Measurements from ENCODE around the gene TNFRSF8.
"Not testable (repeated sequence)": the region's sequence is repeated elsewhere in the genome, so short reads cannot be mapped to it uniquely, and the experiment has no call there.

Gene TNFRSF8

GRCh38 chr1:12106153-12106552 is 43.0 kb downstream of the TNFRSF8 start:
- H3K27me3 ChIP-seq (ENCODE audit: low read length), result no peaks in the 10 kb centered on the region
- no peak overlapping the region for H3K27ac ChIP-seq (ENCODE audit: low read depth, low read length)
- H3K79me2 ChIP-seq (ENCODE audit: insufficient read depth, low read length), result no peaks in the 10 kb centered on the region
- H3F3A ChIP-seq (ENCODE audit: insufficient read depth), result no peaks in the 10 kb centered on the region
- no peak overlapping the region for H3K4me3 ChIP-seq (ENCODE audit: insufficient read depth, low read length, poor library complexity, severe bottlenecking)
- H4K20me1 ChIP-seq (ENCODE audit: low read depth, low read length), result no peaks in the 10 kb centered on the region
- no peaks in the 10 kb centered on the region for H3K36me3 ChIP-seq (ENCODE audit: low read length)
- H3K9me2 ChIP-seq (replicated peaks; ENCODE audit: insufficient read depth, low read length), result no peaks in the 10 kb centered on the region
- no peak overlapping the region for H3K4me2 ChIP-seq (ENCODE audit: low read depth, low read length, poor library complexity, severe bottlenecking)
- TF ChIP-seq EZH2phosphoT487 (conservative IDR thresholded peaks at IDR 0.05; ENCODE audit: low read length) (no peak), CTCF (IDR thresholded peaks at IDR 0.05; ENCODE audit: insufficient read depth, low read length, poor library complexity, severe bottlenecking) (no peak)
- no peak overlapping the region for H3K9ac ChIP-seq (ENCODE audit: low read length)
- H3K9me3 ChIP-seq (ENCODE audit: insufficient read depth, low read length), result no peaks in the 10 kb centered on the region
- H2AFZ ChIP-seq (ENCODE audit: low read depth, low read length, severe bottlenecking), result no peak overlapping the region

- H3K27me3 ChIP-seq (ENCODE audit: low read length); H3K9me2 ChIP-seq (replicated peaks; ENCODE audit: insufficient read depth, low read length); H3K36me3 ChIP-seq (ENCODE audit: low read length); H3K4me2 ChIP-seq (ENCODE audit: low read depth, low read length, poor library complexity, severe bottlenecking); H2AFZ ChIP-seq (ENCODE audit: low read depth, low read length, severe bottlenecking); H3K4me3 ChIP-seq (ENCODE audit: insufficient read depth, low read length, poor library complexity, severe bottlenecking); H3K79me2 ChIP-seq (ENCODE audit: insufficient read depth, low read length); H3K9me3 ChIP-seq (ENCODE audit: insufficient read depth, low read length); H3F3A ChIP-seq (ENCODE audit: insufficient read depth); H3K9ac ChIP-seq (ENCODE audit: low read length); H3K27ac ChIP-seq (ENCODE audit: low read depth, low read length); H4K20me1 ChIP-seq (ENCODE audit: low read depth, low read length): not testable (repeated sequence)
- peak; percentile 15 for TF ChIP-seq CTCF (IDR thresholded peaks at IDR 0.05; ENCODE audit: insufficient read depth, low read length, poor library complexity, severe bottlenecking)
These were observed 43.8 kb downstream of the TNFRSF8 start for GRCh38 chr1:12106861-12107260.

GRCh38 chr1:12107718-12108117 is 44.6 kb downstream of the TNFRSF8 start:
- Histone ChIP-seq H3K9me3 (ENCODE audit: insufficient read depth, low read length) (no peaks in the 10 kb centered on the region), H3K4me2 (ENCODE audit: low read depth, low read length, poor library complexity, severe bottlenecking) (no peak overlapping the region), H4K20me1 (ENCODE audit: low read depth, low read length) (no peaks in the 10 kb centered on the region), H3K36me3 (ENCODE audit: low read length) (no peaks in the 10 kb centered on the region), H3K9ac (ENCODE audit: low read length) (no peak overlapping the region), H3K27ac (ENCODE audit: low read depth, low read length) (no peak overlapping the region), H3K27me3 (ENCODE audit: low read length) (no peaks in the 10 kb centered on the region), H3K4me3 (ENCODE audit: insufficient read depth, low read length, poor library complexity, severe bottlenecking) (no peak overlapping the region), H3K9me2 (replicated peaks; ENCODE audit: insufficient read depth, low read length) (no peaks in the 10 kb centered on the region), H3K79me2 (ENCODE audit: insufficient read depth, low read length) (no peaks in the 10 kb centered on the region), H3F3A (ENCODE audit: insufficient read depth) (no peaks in the 10 kb centered on the region), H2AFZ (ENCODE audit: low read depth, low read length, severe bottlenecking) (no peak overlapping the region)
- no peak for TF ChIP-seq EZH2phosphoT487 (conservative IDR thresholded peaks at IDR 0.05; ENCODE audit: low read length)
- TF ChIP-seq CTCF (IDR thresholded peaks at IDR 0.05; ENCODE audit: insufficient read depth, low read length, poor library complexity, severe bottlenecking), result no peak

- Histone ChIP-seq H3K27ac (ENCODE audit: low read depth, low read length) (no peak overlapping the region), H3K36me3 (ENCODE audit: low read length) (no peaks in the 10 kb centered on the region), H3K27me3 (ENCODE audit: low read length) (no peaks in the 10 kb centered on the region), H3F3A (ENCODE audit: insufficient read depth) (no peaks in the 10 kb centered on the region), H3K4me2 (ENCODE audit: low read depth, low read length, poor library complexity, severe bottlenecking) (no peak overlapping the region), H4K20me1 (ENCODE audit: low read depth, low read length) (no peaks in the 10 kb centered on the region), H3K79me2 (ENCODE audit: insufficient read depth, low read length) (no peaks in the 10 kb centered on the region), H3K4me3 (ENCODE audit: insufficient read depth, low read length, poor library complexity, severe bottlenecking) (no peak overlapping the region), H3K9ac (ENCODE audit: low read length) (no peak overlapping the region), H3K9me2 (replicated peaks; ENCODE audit: insufficient read depth, low read length) (no peaks in the 10 kb centered on the region), H2AFZ (ENCODE audit: low read depth, low read length, severe bottlenecking) (no peak overlapping the region), H3K9me3 (ENCODE audit: insufficient read depth, low read length) (no peaks in the 10 kb centered on the region)
- TF ChIP-seq CTCF (IDR thresholded peaks at IDR 0.05; ENCODE audit: insufficient read depth, low read length, poor library complexity, severe bottlenecking), result no peak
- no peak for TF ChIP-seq EZH2phosphoT487 (conservative IDR thresholded peaks at IDR 0.05; ENCODE audit: low read length)
These were observed 46.8 kb downstream of the TNFRSF8 start for GRCh38 chr1:12109901-12110300.

Measured in SU-DHL-6 (cell line).